HG03457 (cell line): ENCODE results near the gene IRF7.

Experiments
- ATAC-seq: cut with Tn5 transposase; IDR thresholded peaks from one replicate; pipeline ENCODE4 v1.9.1; 2021; ENCODE audit warnings: moderate number of reproducible peaks; ENCODE audit not compliant: unreplicated experiment

The IRF7 gene

DNA sequence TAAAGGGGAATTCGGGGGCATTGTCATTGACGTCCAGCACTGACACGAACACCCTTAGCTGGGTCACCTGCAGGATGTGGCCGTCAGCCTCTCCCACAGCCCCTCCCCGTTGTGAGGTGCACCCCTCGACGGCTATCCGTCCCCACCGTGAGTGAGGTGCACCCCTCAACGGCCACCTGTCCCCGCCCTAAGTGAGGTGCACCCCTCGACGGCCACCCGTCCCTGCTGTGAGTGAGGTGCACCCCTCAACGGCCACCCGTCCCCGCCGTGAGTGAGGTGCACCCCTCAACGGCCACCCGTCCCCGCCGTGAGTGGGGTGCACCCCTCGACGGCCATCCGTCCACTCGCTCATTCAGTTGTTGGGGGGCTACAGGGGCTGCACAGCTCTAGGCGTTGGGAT, 6.1 kb upstream of the IRF7 start:
- ATAC-seq = no peak

DNA sequence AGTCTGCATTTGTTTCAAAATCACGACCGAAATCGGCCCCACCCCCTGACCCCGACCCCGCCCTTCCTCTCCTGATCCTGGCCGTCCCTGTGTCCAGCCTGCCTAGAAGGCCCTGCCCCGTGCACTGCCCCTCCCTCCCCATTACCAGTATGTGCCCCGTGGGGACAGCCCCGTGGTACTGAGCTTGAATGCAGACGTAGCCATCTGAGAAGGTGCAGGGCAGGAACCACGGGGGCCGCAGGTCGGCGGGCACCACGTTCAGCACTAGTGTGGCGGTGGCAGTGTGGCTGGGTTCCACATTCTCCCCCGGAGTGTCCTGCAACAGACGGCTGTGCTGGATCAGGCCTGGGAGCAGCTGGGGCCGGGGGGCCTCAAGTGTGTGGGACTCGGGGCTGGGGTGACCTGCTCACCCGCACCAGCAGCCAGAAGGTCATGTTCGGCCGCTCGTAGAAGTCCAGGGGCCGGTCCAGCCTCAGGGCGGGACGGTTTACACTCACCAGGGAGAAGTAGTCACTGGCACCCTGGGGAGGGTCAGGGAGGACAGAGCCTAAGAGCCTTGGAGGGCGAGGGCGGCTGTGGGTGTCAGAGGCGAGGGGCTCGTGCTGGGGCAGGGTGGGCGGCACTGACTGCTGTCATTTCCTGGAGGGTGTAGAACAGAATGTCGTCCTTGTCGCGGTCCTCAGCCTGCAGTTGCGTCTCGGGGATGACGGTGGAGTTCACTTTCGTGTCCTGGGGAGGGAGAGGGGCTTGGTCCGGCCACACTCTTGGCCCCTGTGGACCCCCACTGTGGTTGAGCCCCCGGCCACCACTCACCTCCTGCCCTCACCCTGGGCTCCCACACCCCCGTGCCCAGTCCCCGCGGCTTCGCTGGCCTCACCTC, 5.4 kb upstream of the IRF7 start:
- no peak for ATAC-seq

DNA sequence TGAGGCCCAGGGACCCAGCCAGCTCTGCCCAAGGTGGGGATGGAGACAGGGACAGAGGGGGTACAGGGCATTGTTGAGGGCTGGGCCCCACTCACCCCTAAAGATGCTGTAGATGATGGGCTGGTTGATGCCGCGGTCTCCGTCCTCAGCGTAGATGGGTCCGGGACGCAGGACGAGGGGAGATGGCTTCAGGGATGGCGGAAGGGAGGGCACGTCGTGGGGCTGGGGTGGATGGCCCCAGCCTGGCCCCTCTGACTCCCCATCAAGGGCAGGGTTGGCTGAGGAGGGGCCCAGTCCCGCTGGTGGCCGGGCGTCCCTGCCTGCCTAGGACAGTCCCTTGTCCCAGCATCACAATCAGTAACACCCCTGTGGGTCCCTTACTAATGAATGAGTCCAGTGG, 4.5 kb upstream of the IRF7 start:
- ATAC-seq = no peak

DNA sequence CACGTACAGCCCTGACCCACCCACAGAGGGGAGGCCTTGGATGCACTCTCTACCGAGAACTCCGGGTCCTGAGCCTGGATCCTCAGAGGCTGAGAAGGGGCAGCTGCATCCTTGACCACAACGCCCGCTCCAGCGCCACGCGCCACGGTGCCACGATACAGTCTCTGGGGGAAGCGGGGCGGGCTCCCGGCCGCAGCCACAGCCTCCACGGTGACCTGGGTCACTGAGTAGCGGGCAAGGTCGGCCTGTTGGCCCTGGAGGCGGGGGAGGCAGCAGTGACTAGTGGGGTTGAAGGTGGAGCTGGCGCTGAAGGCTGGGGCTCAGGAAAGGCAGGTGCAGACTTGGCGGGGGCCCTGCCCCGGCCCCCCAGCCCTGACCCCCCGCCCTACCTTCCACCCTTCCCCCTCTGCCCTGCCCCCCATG, 3.9 kb upstream of the IRF7 start:
- no peak for ATAC-seq

DNA sequence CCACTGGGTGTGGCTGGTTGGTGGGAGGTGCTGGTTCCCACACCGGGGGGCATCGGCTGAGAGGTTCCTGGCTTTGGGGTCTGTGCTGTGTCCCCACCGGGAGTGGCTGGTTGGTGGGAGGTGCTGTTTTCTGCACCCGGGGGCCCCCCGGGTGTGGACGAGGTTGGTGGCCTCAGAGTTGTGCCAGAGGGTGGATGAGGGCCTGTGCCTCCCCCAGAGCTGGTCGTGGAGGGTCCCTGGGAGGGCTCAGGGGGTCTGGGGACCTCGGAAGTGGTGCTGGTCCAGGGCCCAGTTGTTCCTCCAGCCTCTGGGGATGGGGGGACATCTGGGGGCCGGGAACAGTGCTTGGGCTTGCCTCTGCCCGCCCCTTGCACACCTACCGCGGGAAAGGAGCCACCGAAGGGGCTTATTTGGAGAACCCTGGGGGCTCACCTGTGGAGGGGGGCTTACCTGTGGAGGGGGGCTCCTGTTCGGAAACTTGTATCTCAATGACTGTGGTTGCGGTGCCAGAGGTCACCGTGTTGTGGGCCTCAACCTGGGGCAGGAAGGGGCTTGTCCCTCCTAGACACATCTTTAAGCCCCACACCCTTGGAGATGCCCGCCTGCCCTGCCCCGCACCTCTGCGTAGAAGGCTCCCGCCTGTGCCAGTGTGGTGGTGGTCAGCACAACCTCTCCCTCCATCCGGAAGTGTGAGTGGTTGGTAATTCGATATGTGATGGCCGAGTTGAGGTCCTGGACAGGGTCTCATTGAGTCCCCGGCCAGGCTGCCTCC, 3.3 kb upstream of the IRF7 start:
- ATAC-seq = no peak

DNA sequence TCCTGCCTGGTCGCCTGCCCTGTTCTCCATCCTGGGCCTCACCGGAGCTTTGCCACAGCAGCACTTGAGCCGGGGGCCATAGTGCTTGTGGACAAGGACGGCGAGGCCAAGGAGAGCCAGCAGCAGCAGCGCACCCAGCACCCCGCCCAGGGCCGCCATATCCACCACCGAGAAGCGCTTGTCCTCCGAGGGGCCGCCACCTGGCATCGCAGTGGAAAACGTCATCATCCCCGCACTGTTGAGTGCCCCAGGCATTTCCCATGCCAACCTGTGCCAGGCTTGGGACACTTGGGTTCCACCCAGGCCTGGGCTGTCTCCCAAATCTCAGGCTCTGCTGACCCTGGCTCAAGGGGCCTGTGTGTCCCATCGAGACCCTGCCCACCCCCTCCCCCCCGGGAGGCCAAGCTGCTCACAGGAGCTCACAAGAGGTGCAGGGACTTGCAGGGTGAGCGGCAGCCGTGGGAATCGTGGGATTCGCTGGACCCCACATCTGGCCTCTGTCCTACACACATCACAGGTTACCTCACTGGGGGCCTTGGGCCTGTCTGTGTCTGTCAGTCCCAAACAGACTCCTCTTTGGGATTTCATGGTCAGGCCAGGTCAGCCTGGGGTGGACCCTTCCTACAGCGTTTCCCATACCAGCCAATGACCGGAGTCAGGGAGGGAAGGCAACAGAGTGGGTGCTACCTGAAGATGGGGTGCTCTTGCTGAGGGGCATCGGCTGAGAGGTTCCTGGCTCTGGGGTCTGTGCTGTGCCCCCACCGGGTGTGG, 2.3 kb upstream of the IRF7 start:
- no peak for ATAC-seq

DNA sequence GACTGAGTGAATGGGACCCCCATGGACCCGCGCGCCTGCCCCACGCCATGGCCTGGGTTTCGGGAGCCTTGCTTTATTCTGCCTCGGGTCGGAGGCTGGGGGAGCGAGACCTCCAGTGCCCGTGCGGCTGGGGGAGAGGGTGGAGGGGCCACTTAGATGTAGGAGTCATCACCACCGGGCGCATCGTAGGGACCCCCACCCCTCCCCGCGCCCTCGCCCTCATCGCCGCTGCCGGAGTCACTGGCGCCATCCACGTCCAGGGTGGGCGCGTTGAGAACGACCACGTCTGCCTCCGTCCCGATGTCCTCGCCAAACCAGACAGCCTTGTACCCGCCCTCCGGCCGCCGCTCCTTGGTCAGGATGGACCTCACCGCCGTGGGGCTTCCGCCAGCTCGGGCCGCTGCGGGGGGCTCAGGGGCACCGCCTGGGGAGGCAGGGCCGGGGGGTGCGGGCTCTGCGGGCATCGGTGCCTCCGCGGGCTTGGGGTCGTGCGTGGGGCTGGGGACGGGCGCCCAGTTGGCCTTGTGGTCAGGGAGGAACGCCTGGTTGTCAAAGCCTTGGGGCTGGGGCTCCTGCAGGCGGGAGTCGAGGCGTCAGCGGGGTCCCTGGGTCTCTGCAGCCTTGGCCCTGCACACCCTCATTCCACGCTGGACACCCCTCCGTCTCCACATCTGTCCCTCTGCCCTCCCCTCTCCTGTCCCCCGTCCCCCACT, 1.6 kb upstream of the IRF7 start:
- no peak for ATAC-seq

DNA sequence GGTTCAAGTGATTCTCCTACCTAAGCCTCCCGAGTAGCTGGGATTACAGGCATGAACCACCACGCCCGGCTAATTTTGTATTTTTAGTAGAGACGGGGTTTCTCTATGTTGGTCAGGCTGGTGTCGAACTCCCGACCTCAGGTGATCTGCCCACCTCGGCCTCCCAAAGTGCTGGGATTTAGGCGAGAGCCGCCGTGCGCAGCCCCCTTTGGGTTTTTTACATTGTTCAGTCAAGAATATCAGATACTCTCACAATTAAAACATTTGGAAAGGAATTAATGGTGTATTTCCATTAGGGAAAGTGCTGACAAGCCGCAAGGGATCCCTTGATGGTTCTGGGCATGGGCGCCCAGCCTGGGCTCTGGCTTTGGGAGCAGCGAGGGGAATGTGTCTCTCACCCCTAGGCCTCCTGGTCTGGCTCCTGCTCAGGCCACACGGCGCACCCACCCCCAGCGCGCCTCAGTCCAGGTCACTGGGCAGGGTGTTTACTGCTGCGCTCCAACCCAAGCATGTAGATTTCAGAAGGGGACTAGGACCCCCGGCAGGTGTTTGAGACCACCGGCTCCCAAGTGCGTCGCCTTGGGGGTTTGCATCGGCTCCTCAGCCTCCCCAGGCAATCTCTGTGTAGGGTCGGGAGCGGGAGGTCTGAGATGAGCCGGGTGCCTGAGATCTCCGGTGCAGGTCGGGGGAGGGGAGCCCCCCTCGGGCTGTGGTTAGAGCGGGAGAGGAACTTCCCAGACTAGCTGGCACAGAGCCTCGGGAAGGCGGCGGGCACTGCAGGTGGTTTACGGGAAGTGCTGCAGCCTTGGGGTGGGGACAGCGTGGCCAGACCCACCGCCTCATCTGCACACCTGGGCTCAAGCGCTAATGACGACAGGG, 809 bp upstream of the IRF7 start:
- no peak for ATAC-seq

DNA sequence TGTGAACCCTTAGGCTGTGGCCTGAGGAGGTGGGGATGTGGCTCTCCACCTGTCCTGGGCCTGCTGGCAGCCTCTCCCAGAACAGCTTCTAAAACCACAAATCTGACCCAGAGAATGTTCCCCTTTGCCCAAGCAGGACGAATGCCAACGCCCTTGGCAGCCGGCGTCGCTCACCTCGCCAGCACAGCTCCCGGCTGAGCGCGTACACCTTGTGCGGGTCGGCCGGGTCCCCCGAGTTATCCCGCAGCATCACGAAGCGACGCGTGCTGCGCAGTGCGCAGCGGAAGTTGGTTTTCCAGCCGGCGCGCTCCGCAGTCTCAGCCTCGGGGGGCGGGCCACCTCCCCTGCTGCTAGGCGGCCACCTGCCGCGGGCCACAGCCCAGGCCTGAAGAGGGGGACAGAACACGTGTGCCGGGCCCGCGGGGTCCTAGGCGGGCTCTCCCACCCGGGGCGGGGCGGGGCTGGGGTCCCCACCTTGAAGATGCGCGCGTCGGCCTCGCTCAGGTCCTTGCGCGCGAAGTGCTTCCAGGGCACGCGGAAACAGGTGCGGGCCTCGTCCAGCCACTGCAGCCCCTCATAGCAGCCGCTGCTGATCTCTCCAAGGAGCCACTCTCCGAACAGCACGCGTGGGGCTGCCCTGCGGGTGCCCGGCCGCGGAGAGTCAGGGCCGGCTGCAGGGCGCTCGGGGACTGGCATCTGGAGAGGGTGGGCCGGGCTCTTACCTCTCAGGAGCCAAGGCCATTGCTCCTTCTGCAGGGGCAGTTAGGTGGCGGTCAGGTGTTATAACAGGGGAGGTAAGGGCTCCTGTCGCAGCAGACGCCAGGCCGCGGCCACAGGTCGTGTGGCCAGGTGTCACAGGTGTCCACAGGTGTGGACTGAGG, 887 bp downstream of the IRF7 start:
- ATAC-seq = no peak

DNA sequence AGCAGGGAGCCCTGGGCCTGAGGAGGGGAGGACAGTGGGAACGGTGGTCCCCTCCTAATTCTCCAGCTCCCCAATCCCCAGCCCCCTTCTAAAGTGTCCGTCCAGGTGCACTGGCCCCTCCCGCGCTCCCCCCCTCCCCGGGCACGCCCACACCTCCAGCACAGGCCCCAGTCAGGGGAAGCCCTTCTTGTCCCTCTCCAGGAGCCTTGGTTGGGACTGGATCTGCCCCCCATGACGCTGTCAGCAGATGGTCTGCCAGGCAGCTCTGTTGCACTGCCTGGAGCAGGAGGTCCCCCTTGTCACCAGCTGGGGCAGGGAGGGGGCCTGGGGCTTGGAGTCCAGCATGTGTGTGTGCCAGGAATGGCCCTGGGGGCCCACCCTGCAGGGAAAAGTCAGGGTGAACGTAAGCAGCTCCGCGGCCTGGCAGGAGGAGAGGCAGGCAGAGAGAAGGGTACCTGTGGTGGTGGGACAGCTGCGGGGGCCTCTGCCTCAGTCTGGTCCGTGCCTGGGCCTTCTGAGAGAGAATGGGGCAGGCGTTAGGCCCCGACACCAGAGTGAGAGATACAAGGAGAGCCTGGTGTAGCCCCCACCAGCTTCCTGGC, 1.6 kb downstream of the IRF7 start:
- ATAC-seq = no peak

DNA sequence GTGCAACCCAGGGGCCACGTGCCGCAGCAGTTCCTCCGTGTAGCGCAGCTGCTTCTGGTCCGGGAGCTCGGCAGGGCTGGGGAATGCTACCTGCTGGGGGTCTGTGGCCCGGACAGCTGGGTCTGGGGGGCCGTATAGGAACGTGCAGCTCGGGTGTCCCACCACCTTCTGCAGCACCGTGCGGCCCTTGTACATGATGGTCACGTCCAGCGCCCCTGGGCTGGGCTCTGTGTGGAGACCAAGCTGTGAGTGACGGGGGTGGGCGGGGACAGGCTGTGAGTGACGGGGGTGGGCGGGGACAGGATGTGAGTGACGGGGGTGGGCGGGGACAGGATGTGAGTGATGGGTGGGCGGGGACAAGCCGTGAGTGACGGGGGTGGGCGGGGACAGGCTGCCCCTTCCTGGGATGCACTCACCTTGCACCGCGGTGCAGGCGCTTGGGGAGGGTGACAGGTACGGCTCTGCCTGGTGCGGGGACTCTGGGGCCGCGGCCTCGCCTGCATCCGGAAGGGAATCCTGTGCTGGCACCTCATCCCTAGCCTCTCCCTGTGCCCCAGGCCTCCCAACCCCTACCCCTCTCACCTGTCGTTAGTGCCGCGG, 2.3 kb downstream of the IRF7 start:
- ATAC-seq = no peak

DNA sequence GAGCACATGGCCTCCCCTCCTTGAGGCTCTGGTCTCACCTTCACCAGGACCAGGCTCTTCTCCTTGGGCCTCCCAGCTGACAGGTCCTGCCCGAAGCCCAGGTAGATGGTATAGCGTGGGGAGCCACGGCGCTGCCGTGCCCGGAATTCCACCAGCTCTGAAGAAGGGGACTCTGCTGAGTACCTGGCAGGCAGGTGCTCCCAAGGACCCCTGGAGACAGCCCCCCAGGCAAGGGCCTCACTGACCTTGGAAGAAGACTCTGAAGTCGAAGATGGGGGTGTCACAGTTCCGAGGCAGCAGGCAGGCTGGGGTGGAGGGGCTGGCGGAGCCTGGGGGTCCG, 2.8 kb downstream of the IRF7 start:
- no peak for ATAC-seq

DNA sequence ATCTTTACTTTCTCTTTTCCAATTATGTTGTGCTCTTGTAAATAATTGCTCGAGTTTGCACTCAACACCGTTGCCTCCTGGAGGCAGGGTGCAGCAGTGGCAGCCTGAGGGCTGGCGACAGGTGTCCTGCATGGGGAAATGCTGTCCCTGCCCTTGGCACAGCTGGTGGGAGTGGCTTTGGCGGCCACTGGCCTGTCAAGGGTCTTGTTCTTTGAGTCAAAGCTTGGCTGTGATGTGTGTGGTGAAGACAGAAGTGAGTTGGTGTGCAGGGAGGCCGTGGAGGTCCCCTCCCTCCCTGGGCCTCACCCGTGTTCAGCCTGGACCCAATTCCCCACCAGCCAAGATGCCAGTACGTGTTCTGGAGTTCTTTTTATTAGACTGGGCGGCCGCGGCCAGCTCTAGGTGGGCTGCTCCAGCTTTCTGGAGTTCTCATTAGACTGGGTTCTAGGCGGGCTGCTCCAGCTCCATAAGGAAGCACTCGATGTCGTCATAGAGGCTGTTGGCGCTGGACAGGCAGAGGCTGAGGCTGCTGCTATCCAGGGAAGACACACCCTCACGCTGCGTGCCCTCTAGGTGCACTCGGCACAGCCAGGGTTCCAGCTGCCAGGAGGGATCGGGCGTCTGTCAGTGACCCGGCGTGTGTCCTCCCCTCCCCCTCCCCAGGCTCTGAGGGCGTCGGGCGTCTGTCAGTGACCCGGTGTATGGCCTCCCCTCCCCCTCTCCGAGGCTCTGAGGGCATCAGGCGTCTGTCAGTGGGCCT, 3.4 kb downstream of the IRF7 start:
- no peak for ATAC-seq

DNA sequence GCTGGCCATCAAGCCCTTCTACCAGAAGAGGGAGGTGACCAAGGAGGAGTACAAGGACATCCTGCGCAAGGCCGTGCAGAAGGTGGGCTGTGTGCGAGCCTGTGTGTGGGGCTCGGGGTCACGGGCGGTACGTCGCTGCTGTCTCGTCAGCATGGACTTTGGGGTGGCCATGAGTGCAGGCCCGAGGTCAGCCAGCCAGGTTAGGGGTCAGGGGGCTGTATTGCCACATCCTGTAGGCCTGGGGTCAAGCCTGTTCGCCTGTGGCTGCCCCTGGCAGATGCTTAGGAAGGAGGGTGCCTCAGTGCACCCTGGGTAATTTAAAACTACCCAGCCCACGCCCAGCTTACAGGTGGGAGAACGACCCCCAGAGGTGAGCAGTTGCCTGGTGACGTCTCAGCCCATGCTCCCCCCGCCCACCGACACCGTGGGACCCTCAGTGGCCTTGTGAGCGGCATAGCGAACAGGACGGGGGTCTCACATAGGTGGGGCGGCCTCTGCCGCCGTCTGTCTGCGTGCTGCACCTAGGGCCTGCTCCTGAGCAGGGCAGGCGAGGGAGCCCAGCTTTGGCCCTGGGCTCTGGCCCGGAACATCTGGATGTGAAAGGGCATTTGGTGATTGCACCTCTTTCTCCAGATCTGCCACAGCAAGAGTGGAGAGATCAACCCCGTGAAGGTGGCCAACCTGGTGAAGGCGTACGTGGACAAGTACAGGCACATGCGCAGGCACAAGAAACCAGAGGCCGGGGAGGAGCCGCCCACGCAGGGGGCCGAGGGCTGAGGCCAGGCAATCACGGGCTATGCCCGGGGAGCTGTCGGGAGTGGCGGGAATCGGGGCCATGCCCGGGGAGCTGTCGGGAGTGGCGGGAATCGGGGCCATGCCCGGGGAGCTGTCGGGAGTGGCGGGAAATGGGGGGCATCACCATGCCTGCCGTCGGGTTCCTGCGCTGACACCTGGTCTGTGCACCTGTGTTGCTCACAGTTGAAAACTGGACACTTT, 4.5 kb downstream of the IRF7 start:
- ATAC-seq = no peak

DNA sequence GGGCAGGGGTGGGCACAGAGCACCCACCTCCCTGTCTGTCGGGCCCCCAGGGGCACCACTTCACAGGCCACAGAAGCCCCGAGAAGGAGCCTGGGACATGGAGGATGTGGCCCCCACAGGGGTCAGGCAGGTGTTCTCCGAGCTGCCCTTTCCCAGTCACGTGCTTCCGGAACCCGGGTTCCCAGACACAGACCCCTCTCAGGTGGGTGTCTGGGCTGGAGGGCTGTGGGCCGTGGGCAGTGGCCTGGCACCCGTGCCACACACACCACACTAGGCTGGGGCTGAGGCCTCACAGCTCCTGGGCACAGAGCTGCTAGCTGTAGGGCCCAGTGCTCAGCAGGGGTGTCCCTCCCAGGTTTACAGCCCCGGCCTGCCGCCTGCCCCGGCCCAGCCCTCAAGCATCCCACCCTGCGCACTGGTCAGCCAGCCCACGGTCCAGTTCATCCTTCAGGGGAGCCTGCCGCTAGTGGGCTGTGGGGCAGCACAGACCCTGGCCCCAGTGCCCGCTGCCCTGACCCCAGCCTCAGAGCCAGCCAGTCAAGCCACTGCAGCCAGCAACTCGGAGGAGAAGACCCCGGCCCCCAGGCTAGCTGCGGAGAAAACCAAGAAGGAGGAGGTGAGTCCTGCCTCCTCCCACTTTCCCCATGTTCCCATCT, 5.5 kb downstream of the IRF7 start:
- no peak for ATAC-seq

DNA sequence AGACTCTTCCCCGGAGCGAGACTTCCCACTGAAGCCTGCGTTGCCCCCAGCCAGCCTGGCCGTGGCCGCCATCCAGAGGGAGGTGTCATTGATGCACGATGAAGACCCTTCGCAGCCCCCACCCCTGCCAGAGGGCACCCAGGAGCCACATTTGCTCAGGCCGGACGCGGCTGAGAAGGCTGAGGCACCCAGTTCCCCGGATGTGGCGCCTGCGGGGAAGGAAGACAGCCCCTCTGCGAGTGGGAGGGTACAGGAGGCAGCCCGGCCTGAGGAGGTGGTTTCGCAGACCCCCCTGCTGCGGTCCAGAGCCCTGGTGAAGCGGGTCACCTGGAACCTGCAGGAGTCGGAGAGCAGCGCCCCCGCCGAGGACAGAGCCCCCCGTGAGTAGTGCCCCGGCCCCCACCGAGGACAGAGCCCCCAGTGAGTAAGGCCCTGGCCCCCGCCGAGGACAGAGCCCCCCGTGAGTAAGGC, 6.4 kb downstream of the IRF7 start:
- ATAC-seq = no peak
